ENCODE measurements around the gene THSD4.

THSD4 gene

DNA sequence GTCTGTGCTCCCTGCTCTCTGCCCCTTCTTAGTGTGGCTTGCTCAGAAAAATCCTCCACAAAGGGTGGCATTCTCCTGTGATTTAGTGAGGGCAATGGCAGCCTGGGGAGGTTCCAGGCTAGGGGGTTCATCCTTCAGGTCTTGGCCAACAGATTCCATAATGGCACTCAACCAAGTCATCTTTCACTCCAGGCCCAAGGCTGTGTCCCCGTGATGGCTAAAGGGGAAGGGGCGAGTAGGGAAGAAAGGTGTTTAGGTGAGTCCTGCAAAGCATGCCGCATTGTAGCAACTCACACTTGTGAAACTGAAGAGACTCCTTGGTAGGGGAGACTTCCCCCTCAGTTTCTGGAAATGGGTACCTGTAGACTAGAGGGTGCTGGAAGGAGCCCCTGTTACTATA lies 105.6 kb downstream of the THSD4 start:
- DNase-seq (ENCODE audit: low read depth in 1 of 2, low spot score in 1 of 2) = no peak

GRCh38 chr15:71221417-71221816 lies 106.1 kb downstream of the THSD4 start:
- DNase-seq (ENCODE audit: low read depth in 1 of 2, low spot score in 1 of 2) = no peak

DNA sequence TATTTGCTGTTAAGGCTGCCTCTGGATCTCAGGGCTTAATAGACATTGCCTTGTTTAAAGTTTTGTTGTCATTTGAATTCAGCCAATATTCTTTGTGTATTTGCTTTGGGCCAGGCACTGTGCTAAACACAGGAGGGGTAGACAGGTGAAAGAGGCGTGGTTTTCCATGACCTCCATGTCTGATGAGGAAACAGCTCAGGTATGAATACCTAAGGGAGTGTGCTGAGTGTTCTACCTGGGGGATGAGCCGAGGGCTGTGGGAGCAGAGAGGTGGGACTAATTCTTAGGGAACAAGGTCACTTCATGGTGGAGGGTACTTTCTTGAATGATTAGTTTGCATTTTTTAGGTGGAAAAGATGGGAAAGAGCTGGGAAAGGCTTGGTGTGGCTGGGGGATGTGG lies 108.2 kb downstream of the THSD4 start:
- no peak for DNase-seq (ENCODE audit: low read depth in 1 of 2, low spot score in 1 of 2)

GRCh38 chr15:71224024-71224423 lies 108.8 kb downstream of the THSD4 start:
- no peak for DNase-seq (ENCODE audit: low read depth in 1 of 2, low spot score in 1 of 2)

- DNase-seq (ENCODE audit: low read depth in 1 of 2, low spot score in 1 of 2) = no peak
These were observed 110.6 kb downstream of the THSD4 start for GRCh38 chr15:71225851-71226250.

DNA sequence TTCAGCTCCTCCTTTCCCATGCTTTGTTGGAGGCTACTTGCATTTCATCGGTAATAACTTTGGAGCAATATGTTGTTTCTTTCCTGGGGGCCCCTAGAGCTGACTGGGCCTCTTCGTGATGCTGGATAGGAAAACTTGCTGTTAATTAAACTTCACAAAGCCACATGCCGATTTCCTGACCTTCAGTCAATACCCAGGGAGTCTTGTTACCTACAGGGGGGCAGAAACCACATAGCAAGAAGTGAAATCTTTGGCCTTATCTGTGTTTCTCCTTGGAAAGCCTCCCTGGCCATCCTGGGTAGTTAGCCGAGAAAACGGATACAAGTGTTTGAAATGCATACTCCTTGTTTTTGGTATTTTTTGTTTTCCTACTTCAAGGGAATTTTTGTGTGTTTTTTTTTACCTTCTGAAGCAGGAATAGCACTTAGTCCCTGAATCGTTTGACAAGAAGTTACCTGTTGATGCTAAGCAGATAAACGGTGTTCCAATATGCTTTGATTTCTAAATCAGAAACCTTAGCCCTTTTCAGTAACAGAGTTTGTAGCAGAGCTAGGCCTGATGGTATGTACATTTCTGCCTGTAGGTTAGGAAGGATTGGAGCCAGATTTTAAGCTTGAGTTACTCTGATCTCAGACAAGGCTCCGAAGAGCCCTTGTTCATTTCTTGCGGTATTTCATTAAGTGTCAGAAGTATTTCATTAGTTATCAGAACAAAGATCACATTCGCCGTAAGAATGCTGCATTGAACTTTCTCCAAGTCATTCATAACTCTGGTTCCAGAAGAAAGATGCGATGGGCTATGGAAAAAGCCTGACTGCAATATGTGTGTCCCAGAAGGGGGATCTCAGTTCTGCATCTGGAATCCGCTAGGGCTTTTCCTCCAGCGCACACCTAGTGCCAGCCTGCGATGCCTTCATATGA lies 111.5 kb downstream of the THSD4 start:
- no peak for DNase-seq (ENCODE audit: low read depth in 1 of 2, low spot score in 1 of 2)

- no peak for DNase-seq (ENCODE audit: low read depth in 1 of 2, low spot score in 1 of 2)
These were observed 113.1 kb downstream of the THSD4 start for GRCh38 chr15:71228403-71228802.

DNA sequence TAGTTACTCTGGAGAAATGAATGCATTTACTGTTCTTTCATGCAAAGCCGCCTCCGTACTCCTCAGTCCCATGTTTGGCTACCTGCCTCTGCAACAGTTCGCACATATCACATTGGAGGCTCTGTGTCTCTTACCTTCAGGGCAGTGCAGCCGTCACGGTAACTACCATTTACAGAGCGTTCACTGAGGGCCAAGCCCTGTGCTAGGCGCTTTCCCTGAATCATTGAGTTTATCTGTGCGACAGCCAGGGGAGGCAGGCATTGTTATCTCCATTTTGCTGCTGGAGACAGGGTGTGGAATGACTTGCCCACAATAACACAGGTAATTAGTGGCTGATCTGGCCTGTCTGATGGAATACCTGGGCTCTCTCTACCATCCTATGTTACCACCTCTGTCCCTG lies 115.0 kb downstream of the THSD4 start:
- DNase-seq (ENCODE audit: low read depth in 1 of 2, low spot score in 1 of 2) = no peak

DNA sequence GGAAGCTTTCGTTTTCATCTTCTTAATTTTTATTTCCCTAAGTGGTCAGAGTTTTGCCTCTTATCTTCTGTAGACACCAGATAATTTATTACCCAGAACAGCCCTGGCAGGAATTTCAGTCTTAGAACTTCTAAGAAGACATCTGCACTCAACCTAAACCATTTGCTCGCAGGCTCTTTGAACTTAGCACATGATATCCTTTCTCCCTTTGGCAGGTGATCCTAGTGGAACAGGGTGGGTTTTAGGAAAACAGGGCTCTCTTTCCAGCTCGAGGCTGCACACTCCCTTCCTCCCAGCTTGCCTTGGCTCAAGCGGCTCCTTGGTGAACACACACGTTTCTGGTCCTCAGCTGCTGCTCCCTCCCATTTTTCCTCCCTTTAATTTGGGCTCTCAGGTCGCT lies 116.5 kb downstream of the THSD4 start:
- no peak for DNase-seq (ENCODE audit: low read depth in 1 of 2, low spot score in 1 of 2)

DNA sequence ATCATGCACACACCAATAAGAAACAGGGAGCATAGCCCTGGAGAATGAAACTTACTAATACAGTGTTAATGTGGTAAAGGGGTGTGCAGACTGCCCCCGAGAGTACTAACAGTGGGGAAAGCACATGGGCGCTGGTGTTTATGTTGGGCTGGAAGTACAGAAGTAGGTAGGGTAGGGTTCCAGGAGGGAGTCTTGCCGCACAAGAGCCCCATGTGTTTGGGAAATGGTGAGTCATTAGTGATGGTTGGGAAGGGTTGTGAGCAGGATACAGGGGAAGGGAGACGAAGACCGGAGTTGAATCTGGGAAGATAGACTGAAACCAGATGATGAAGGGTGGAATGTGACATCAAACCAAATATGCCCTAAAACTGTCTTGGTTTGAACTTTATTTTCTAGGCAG lies 117.1 kb downstream of the THSD4 start:
- no peak for DNase-seq (ENCODE audit: low read depth in 1 of 2, low spot score in 1 of 2)

GRCh38 chr15:71237456-71238188 lies 122.4 kb downstream of the THSD4 start:
- no peak for DNase-seq (ENCODE audit: low read depth in 1 of 2, low spot score in 1 of 2)

DNA sequence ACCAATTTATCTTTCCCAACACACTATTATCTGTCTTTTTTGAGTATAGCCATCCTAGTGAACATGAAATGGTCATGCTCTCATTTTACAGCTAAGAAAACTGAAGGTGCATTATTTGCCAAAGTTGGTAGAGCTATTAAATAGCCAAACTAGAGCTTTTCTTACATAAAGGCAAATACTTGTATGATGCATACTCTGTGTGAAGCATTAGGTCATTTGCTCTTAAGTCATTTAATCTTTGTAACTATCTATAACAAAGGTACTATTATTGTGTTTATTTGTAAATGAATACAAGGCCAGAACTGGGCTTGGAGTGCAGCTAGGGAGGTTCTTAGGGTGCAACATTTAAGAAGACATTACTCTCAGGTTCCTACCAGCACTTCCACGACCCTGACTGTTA lies 123.7 kb downstream of the THSD4 start:
- DNase-seq (ENCODE audit: low read depth in 1 of 2, low spot score in 1 of 2) = no peak

DNA sequence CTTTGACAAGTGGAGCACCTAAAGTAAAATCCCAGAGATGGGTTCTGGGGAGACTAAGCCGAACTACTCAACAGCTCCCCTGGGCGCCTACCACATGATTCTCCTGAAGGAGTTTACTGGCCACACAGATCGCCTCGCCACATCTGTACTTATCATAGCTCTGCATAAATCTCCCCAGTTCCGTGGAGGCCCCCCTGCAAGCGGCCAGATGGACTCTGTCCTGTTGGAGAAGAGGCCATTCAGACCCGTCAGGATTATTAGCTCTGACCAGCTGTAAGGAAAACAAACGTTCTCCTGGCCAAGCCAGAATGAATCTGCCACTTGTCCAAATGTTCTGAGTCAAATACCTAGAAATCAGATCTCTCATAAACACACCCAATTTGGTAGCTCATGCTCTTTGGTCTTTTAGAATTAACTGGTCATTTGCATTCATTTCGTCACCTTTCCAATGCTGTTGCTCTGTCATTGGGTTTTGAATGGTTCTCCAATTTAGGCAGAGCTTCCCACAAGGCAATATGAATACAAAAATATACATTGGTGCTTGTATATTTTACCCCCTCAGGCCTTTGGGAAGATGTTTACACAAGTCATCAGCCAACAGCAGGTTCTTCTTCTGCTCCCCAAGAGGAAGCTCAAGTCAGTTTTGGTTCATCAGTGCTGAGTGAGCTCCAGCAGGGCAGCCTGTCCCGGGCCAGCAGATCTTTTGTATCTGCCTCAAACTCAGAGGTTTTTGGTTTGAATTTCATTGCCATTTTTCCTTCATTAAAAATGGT lies 124.5 kb downstream of the THSD4 start:
- no peak for DNase-seq (ENCODE audit: low read depth in 1 of 2, low spot score in 1 of 2)

- no peak for DNase-seq (ENCODE audit: low read depth in 1 of 2, low spot score in 1 of 2)
These were observed 127.0 kb downstream of the THSD4 start for GRCh38 chr15:71242292-71242691.

DNA sequence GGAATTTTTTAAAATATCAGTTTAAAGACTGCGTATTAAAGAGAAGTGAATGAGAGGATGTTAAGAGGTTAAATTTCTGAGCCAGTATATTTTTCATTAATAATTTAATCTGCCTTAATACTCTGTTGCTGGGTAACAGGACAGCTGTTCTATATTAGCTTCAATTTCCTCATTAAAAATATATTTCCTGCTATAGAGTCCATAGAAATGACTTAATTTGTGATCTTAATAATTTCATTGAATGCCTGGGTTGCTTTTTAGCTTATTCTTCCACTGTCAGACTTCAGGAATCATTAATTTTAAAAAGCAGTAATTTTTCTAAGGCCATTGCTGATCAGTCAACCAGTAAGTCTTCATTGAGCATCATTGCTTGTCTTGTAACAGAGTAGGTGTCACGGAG lies 129.0 kb downstream of the THSD4 start:
- no peak for DNase-seq (ENCODE audit: low read depth in 1 of 2, low spot score in 1 of 2)

GRCh38 chr15:71245588-71245987 lies 130.3 kb downstream of the THSD4 start:
- DNase-seq (ENCODE audit: low read depth in 1 of 2, low spot score in 1 of 2) = no peak

- no peak for DNase-seq (ENCODE audit: low read depth in 1 of 2, low spot score in 1 of 2)
These were observed 133.1 kb downstream of the THSD4 start for GRCh38 chr15:71248386-71248785.

DNA sequence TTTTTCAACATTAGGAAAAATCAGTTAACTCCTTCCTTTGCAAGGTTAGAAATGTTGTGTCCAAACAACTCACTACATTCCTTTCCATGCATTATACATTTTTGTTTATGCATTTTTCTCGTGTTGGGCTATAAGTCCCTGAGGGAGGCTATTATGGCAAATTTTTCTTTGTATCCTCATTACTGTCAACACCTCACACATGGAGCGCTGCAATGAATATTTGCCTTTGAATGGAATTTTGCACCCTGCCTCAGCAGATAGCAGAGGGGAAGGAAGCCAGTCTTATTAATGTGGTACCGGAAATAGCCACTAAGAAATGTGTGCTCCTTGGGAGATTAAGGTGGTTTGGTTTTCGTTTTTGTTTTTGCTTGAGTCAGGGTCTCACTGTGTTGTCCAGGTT lies 134.7 kb downstream of the THSD4 start:
- DNase-seq (ENCODE audit: low read depth in 1 of 2, low spot score in 1 of 2) = no peak

DNA sequence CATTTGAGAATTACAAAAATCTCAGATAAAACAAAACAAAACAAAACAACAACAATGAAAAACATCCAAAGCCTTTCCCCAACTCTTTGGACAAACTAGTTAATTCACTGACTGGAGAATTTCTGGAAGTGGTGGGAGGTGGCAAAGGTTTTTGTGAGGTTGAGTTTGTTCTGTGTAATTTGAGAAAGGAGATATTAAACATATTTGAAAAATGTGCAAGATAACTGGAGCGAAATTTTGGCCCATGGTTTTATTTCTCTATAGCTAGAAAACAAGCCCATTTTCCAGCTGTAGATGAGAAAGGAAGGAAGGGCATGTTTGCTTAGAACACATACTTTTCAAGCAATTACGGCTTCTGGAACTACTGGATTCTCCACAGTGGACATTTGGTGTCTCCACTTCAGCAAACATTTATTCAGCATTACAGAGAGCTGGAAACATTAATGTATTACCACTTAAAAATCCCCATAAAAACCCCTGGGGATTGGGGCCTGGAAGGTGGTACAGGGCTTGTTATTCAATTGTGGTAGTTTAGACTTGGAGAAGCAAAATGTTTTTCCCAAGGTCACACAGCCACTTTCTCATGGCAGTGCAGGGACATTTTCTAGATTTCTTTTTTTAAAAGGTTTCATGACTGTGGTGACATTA lies 135.8 kb downstream of the THSD4 start:
- DNase-seq (ENCODE audit: low read depth in 1 of 2, low spot score in 1 of 2) = no peak

DNA sequence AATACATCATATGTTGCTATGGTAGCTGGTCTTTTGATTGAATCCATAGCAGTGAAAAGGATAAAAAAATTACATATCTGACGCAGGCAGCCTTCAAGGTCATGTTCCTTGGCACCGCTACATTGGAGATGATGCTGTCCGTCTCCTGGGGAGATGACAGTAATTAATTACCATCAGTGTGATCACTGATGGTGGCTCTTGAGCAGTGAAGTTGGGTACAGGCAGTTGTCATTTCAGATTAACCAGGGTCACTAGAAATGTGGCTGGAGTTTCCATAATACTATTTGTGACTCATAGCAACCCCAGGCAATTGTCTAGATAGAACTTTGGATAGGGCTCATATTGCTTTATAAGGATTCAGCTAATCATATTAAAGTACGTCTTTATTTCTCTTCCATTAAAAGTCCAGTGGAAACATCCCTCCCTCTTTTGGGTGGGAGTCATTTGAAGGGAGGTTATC lies 136.3 kb downstream of the THSD4 start:
- DNase-seq (ENCODE audit: low read depth in 1 of 2, low spot score in 1 of 2) = no peak

Data from activated CD4-positive, alpha-beta T cell treated with anti-CD3 and anti-CD28 coated beads, Interleukin-2, amount 50 U/mL, for 24 hours (primary cell).